Measurements from ENCODE around the gene LRFN2. TPM values are rescaled to one million over a fixed set of nuclear protein-coding genes. Genes with fewer than 3 reads are reported as not detected.

Gene LRFN2
- polyA plus RNA-seq, 1 of the 3 experiments (the other 2 are of a cell fraction) = 0.02 TPM

DNA sequence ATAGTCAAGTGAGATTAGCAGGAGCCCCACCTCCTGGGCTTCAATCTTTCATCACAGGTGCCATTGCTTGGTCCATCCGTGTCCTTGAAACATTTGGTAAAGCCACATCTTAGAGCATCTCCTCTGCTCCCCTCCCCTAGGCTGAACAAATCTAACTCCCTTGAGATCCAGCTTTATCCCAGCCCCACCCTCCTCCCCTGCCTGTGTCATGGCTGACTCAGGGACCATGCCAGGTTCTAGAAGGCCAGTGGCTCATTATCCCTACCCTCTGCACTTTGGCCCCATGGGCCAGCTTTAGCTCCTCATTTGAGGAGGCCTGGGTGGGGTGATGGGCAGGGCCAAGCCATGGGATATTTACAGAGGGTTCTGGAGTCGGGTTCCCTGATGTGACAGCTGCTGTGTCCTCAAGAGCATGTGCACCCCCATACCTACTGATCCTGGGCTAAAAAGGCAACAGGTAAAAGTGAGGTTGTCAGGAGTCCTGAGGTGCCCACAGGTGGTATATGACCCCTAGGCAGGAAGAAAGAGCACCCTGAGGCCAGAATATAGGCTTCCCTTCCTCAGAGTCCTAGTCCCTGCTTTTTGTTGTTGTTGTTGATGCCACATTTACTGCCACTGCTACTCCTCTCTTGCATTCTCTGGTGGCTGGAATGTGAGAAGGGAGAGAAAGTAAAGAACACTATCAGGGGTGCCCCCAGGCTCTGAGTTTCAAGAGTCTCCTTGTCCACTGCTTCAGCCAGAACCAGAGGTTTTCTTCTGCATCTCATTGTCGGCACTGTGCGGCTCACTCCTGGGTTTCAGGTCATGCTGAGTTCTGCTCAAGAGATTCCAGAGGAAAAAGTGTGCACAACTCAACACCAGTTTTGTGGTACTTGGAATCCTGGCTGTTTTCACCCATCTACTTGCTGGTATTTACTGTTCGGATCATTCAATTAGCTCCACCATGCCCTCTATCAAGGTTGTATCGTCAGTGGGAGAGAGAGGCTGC is 228.4 kb downstream of the LRFN2 start (continued):
- TF ChIP-seq, protein P1, sequence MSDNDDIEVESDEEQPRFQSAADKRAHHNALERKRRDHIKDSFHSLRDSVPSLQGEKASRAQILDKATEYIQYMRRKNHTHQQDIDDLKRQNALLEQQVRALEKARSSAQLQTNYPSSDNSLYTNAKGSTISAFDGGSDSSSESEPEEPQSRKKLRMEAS (IDR thresholded peaks at IDR 0.05; ENCODE audit: low read depth) = no peak
- TF ChIP-seq TCF12 (IDR thresholded peaks at IDR 0.05) (no peak), SMC3 (IDR thresholded peaks at IDR 0.05; ENCODE audit: low read depth, low read length) (no peak), CHD2 (IDR thresholded peaks at IDR 0.05; ENCODE audit: low read length, partially characterized antibody) (no peak), RFX5 (IDR thresholded peaks at IDR 0.05; ENCODE audit: low read length) (no peak), FOSL2 (IDR thresholded peaks at IDR 0.05; ENCODE audit: borderline replicate concordance, low read depth) (no peak), JUND (IDR thresholded peaks at IDR 0.05) (no peak), TEAD4 (IDR thresholded peaks at IDR 0.05; ENCODE audit: borderline replicate concordance, insufficient read depth) (no peak)
- TF ChIP-seq, protein P2, sequence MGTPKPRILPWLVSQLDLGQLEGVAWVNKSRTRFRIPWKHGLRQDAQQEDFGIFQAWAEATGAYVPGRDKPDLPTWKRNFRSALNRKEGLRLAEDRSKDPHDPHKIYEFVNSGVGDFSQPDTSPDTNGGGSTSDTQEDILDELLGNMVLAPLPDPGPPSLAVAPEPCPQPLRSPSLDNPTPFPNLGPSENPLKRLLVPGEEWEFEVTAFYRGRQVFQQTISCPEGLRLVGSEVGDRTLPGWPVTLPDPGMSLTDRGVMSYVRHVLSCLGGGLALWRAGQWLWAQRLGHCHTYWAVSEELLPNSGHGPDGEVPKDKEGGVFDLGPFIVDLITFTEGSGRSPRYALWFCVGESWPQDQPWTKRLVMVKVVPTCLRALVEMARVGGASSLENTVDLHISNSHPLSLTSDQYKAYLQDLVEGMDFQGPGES (IDR thresholded peaks at IDR 0.05; ENCODE audit: low read depth, low read length) = no peak

DNA sequence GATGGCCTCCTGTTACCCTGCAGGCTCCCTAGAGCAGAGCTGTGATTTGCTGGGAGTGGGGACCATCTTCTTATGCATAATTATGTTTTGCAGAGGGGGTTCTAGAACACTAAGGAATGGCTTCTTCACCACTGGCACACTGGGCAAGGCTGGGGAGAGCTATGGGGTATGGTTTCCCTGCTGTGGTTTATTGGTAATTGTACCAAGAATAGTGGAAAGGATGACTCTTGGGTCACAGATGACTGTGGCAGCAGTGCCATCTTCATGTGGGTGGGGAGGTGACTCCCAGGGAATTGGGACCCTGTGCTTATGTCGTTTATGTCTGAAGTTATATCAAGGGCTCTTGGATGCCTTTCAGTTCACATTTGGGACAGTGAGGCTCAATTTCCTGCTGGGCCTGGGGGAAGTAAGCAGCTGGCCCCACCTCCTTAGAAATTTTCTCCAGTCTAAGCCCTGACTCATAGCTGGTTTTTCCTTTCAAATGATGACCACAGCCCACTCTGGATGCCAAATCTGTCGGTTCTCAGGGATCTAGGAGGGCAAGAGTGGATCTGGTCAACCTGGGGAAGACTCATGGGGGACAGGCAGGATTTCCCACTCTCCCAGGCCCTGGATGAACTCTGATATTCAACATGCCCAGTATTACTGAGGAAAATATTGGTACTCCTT is 230.8 kb downstream of the LRFN2 start:
- DNase-seq = no peak
- Histone ChIP-seq H3K27ac (ENCODE audit: low read depth in 2 of 2, low read length in 1 of 2) (peak overlapping the region in 1 of 2 experiments; percentile 39; a peak in 1 of 4 replicates), H3K27me3 (ENCODE audit: insufficient read depth) (no peaks in the 10 kb centered on the region), H3K9me3 (no peaks in the 10 kb centered on the region), H3K4me3 (ENCODE audit: low read depth in 2 of 2, low read length in 1 of 2) (no peak overlapping the region), H4K20me1 (ENCODE audit: insufficient read depth) (no peaks in the 10 kb centered on the region), H3K4me1 (ENCODE audit: control insufficient read depth in 1 of 2, insufficient read depth in 2 of 2, low read depth in 1 of 2, low read length in 1 of 2) (no peaks in the 10 kb centered on the region; a peak in 1 of 4 replicates), H3K79me2 (ENCODE audit: insufficient read depth) (no peaks in the 10 kb centered on the region), H3K36me3 (replicated peaks in 1 of 2; ENCODE audit: control insufficient read depth in 1 of 2, insufficient read depth in 2 of 2, low read length in 1 of 2) (no peaks in the 10 kb centered on the region), H3K9ac (no peak overlapping the region), H3K9me2 (no peaks in the 10 kb centered on the region), H3F3A (replicated peaks; ENCODE audit: insufficient read depth) (peaks cover 5% of the 10 kb centered on the region), H3K4me2 (no peak overlapping the region), H2AFZ (ENCODE audit: low read depth) (no peak overlapping the region)
- TF ChIP-seq, protein P3, sequence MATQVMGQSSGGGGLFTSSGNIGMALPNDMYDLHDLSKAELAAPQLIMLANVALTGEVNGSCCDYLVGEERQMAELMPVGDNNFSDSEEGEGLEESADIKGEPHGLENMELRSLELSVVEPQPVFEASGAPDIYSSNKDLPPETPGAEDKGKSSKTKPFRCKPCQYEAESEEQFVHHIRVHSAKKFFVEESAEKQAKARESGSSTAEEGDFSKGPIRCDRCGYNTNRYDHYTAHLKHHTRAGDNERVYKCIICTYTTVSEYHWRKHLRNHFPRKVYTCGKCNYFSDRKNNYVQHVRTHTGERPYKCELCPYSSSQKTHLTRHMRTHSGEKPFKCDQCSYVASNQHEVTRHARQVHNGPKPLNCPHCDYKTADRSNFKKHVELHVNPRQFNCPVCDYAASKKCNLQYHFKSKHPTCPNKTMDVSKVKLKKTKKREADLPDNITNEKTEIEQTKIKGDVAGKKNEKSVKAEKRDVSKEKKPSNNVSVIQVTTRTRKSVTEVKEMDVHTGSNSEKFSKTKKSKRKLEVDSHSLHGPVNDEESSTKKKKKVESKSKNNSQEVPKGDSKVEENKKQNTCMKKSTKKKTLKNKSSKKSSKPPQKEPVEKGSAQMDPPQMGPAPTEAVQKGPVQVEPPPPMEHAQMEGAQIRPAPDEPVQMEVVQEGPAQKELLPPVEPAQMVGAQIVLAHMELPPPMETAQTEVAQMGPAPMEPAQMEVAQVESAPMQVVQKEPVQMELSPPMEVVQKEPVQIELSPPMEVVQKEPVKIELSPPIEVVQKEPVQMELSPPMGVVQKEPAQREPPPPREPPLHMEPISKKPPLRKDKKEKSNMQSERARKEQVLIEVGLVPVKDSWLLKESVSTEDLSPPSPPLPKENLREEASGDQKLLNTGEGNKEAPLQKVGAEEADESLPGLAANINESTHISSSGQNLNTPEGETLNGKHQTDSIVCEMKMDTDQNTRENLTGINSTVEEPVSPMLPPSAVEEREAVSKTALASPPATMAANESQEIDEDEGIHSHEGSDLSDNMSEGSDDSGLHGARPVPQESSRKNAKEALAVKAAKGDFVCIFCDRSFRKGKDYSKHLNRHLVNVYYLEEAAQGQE (IDR thresholded peaks at IDR 0.05; ENCODE audit: low read depth, low read length) = no peak
- no peak for TF ChIP-seq FOXM1 (IDR thresholded peaks at IDR 0.05; ENCODE audit: low read depth)
- TF ChIP-seq FOSL2 (IDR thresholded peaks at IDR 0.05; ENCODE audit: borderline replicate concordance, low read depth) = 0 out of 2 replicates have a peak, but pooled peaks have one; percentile 6
- TF ChIP-seq, protein P4, sequence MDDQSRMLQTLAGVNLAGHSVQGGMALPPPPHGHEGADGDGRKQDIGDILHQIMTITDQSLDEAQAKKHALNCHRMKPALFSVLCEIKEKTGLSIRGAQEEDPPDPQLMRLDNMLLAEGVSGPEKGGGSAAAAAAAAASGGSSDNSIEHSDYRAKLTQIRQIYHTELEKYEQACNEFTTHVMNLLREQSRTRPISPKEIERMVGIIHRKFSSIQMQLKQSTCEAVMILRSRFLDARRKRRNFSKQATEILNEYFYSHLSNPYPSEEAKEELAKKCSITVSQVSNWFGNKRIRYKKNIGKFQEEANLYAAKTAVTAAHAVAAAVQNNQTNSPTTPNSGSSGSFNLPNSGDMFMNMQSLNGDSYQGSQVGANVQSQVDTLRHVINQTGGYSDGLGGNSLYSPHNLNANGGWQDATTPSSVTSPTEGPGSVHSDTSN (IDR thresholded peaks at IDR 0.05) = no peak
- no peak for TF ChIP-seq SIN3A (IDR thresholded peaks at IDR 0.05; ENCODE audit: borderline replicate concordance, low read depth, low read length)
- TF ChIP-seq, protein P1 (IDR thresholded peaks at IDR 0.05; ENCODE audit: low read depth) = no peak
- 11% methylated on average over 2 of the region's 2 CpGs for WGBS (ENCODE audit: low lambda C conversion rate)
- ChIA-PET CTCF (interaction anchor here (1.1 kb wide), 1 partner anchor 10 kb away, joined by 4 read pairs; no protein-coding TSS in a partner anchor), POLR2A (no interaction called here)
